ENCODE data around the gene LIMK2.

GRCh38 chr22:31215018-31215535, 3.0 kb downstream of the LIMK2 start:
- no peak for TF ChIP-seq POLR2AphosphoS5 (IDR thresholded peaks at IDR 0.05; ENCODE audit: low read depth, low read length)
- no peak for TF ChIP-seq POLR2A (IDR thresholded peaks at IDR 0.05; ENCODE audit: low read depth, low read length)
- TF ChIP-seq TAF1 (IDR thresholded peaks at IDR 0.05; ENCODE audit: low read depth, low read length): no peak
- TF ChIP-seq PAX5 (IDR thresholded peaks at IDR 0.05; ENCODE audit: insufficient read depth, low read length, severe bottlenecking): no peak
